Thoracic aorta (tissue), 2 donors: ENCODE measurements around the gene MAP4. TPM values are rescaled to one million over a fixed set of nuclear protein-coding genes. Genes with fewer than 3 reads are reported as not detected.
A peak's percentile ranks its signal among the peaks of the same experiment; 100 is the strongest.

Source experiments
- ATAC-seq: fragments of 150-250 bp; one replicate; pipeline ENCODE4 v1.8.0; 2017; ENCODE audit warnings: low read depth; ENCODE audit not compliant: insufficient number of reproducible peaks, low FRiP score
- DNase-seq: peaks from one replicate; pipeline ENCODE4 v3.0.0-alpha.2; 2020; ENCODE audit warnings: low spot score
- H3K27ac ChIP-seq, 2 donors: fragments of 200-600 bp; sonication (generic); 1 replicate in 1 of 2; 2 replicates in 1 of 2; pipeline ENCODE4 v1.5.1; 2016; ENCODE audit warnings: mild to moderate bottlenecking in 2 of 2, moderate library complexity in 2 of 2
- H3K27me3 ChIP-seq: fragments of 200-600 bp; sonication (generic); replicated peaks from 2 replicates; pipeline ENCODE4 v1.6.0; 2016; ENCODE audit warnings: mild to moderate bottlenecking; ENCODE audit not compliant: insufficient read depth
- H3K36me3 ChIP-seq: fragments of 200-600 bp; sonication (generic); one replicate; pipeline ENCODE4 v1.5.1; 2016
- H3K4me1 ChIP-seq, 2 donors: fragments of 200-600 bp; sonication (generic); 1 replicate in 1 of 2; 2 replicates in 1 of 2; pipeline versions ENCODE4 v1.5.1 to v1.6.0; 2016; ENCODE audit warnings: low read depth in 2 of 2, mild to moderate bottlenecking in 1 of 2; ENCODE audit not compliant: control insufficient read depth in 1 of 2
- H3K4me3 ChIP-seq: fragments of 200-600 bp; sonication (generic); 2 replicates; pipeline ENCODE4 v1.5.1; 2016; ENCODE audit warnings: mild to moderate bottlenecking
- H3K9me3 ChIP-seq: fragments of 200-600 bp; sonication (generic); 2 replicates; pipeline ENCODE4 v1.5.1; 2016
- total RNA-seq, 2 donors: library from RNA; depleted of rRNA; stranded (reverse); fragments of >200 nt; gene quantifications; one replicate each; pipeline versions ENCODE4 v1.1.0 to v1.2.3, GENCODE V29; 2016
- TF ChIP-seq, protein P1 (sequence below): fragments of 200-600 bp; sonication (generic); IDR thresholded peaks from one replicate; pipeline ENCODE4 v1.5.1; 2019; ENCODE audit warnings: antibody characterized with exemption

MAP4 gene
- total RNA-seq, 2 donors from 2014 or later: 252 to 264 TPM

DNA sequence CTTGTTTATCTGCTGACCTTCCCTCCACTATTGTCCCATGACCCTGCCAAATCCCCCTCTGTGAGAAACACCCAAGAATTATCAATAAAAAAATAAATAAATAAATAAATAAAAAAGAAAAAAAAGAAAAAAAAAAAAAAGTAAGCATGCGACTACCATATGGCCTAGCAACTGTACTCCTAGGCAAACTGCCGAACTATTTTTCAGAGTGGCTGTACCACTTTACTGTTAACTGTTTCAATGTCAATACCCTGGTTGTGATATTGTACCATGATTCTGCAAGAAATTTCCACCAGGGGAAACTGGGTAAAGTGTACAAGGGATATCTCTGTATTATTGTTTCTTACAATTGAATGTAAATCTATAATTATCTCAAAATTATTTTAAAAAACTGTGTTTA is 41.3 kb upstream of the MAP4 start:
- H3K4me1 ChIP-seq: peaks cover 18 to 46% of the 10 kb centered on the region in 2 donors
- no peak overlapping the region for H3K4me3 ChIP-seq
- H3K36me3 ChIP-seq: peaks cover 4% of the 10 kb centered on the region
- no peaks in the 10 kb centered on the region for H3K9me3 ChIP-seq
- DNase-seq: no peak
- TF ChIP-seq, protein P1, sequence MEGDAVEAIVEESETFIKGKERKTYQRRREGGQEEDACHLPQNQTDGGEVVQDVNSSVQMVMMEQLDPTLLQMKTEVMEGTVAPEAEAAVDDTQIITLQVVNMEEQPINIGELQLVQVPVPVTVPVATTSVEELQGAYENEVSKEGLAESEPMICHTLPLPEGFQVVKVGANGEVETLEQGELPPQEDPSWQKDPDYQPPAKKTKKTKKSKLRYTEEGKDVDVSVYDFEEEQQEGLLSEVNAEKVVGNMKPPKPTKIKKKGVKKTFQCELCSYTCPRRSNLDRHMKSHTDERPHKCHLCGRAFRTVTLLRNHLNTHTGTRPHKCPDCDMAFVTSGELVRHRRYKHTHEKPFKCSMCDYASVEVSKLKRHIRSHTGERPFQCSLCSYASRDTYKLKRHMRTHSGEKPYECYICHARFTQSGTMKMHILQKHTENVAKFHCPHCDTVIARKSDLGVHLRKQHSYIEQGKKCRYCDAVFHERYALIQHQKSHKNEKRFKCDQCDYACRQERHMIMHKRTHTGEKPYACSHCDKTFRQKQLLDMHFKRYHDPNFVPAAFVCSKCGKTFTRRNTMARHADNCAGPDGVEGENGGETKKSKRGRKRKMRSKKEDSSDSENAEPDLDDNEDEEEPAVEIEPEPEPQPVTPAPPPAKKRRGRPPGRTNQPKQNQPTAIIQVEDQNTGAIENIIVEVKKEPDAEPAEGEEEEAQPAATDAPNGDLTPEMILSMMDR: no peak
- H3K27me3 ChIP-seq: no peaks in the 10 kb centered on the region
- H3K27ac ChIP-seq: no peak overlapping the region
- ATAC-seq: no peak

DNA sequence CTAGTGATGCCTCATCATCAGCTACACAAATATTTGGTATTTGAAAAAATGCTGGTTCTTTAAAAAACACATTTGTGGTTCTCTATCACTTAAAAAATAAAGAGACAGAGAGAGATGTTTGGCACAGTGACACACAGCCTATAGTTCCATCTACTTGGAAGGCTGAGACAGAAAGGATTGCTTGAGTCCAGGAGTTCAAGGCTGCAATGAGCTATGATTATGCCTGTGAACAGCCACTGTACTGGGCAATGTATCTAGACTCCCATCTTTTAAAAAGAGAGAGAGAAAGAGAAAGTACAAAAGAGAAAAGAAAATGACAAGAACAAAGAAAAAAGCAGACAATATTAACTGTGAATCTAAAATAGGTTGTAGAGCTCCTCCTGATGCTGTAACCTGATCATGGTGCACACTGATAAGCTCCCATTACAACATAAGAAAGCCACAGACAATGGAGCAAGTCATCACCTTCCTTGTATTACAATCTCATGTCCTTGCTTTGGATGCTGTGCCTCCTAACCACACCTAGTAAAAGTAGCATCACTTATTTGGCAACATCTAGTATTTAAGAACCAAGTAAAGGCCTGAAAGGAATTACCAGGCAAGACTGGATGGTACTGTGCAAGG is 31.7 kb upstream of the MAP4 start:
- H3K27ac ChIP-seq: peak overlapping the region in 1 of 2 donors; percentile 4
- no peaks in the 10 kb centered on the region for H3K27me3 ChIP-seq
- no peak for DNase-seq
- peaks cover 0 to 19% of the 10 kb centered on the region in 2 donors for H3K4me1 ChIP-seq
- peaks cover 14% of the 10 kb centered on the region for H3K36me3 ChIP-seq
- TF ChIP-seq, protein P1: no peak
- no peaks in the 10 kb centered on the region for H3K9me3 ChIP-seq
- no peak for ATAC-seq
- H3K4me3 ChIP-seq: no peak overlapping the region

DNA sequence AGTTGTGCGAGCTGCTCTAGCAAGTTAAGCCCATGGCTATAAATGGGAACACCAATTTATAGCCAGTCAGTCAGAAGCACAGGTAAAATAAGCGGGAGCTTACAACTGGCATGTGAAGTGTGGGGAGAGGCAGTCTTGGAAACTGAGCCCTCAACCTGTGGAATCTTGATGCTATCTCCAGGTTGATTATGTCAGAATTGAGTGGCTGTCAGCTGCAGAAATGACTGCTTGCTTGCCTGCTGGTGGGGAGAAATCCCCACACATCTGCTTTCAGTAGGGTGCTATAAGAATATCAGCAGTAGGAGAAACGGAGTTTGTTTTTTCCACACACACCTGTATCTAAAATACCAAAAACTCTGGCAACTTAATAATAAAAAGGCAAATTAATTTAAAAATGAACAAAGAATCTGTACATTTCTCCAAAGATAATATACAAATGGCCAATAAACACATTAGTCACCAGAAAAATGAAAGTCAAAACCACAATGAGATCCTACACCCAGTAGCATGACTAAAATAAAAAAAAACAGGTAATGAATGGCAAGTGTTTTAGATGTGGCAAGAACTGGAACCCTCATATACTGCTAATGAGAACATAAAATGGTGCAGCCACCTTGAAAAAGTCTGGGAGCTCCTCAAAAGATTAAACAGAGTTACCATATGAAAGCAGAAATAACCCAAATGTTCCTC is 26.0 kb upstream of the MAP4 start:
- Histone ChIP-seq H3K9me3 (no peaks in the 10 kb centered on the region), H3K36me3 (no peaks in the 10 kb centered on the region), H3K4me1 (peaks cover 20 to 48% of the 10 kb centered on the region in 2 donors), H3K27ac (peak overlapping the region in 1 of 2 donors; percentile 68), H3K27me3 (no peaks in the 10 kb centered on the region), H3K4me3 (no peak overlapping the region)
- TF ChIP-seq, protein P1: no peak
- DNase-seq (no peak), ATAC-seq (no peak)

DNA sequence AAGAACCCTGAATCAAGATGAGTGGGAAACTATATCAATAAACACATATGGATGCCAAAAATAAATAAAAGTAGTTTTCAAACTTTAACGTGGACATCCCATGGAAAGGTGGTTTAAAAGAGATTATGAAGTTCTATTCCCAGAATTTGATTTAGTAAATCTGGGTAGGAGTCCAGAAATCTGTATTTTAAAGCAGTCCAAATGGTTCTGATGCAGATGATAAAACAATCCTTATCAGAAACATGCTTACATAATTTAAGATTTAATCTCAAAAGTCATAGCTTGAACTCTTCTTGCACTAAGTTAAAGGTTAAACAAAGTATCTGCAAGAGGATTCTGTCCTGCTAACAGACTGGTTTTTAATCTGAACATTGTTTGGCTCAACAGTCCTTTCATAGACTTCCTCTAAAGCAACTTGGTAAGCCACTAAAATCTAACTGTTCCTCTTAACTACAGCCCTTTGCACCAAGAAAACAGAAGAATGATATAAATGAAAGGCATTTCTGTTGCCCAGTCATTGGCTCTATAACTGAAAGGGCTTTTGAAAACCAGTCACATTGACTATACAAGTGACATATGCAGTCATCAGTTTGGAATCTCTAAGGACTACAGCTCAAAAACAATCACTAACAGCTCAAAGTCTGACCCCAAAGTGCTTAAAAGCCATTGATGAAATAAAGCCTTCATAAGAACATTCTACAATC is 23.4 kb upstream of the MAP4 start:
- peaks cover 42 to 74% of the 10 kb centered on the region in 2 donors for H3K4me1 ChIP-seq

More for the DNA sequence above, 23.4 kb upstream of the MAP4 start:
- no peaks in the 10 kb centered on the region for H3K36me3 ChIP-seq
- ATAC-seq: no peak
- H3K4me3 ChIP-seq: no peak overlapping the region
- no peaks in the 10 kb centered on the region for H3K27me3 ChIP-seq
- TF ChIP-seq, protein P1: no peak
- no peaks in the 10 kb centered on the region for H3K9me3 ChIP-seq
- H3K27ac ChIP-seq: peak overlapping the region; percentile 68 to 75
- DNase-seq: no peak
